Measurements from ENCODE around the gene PREPL.

DNA sequence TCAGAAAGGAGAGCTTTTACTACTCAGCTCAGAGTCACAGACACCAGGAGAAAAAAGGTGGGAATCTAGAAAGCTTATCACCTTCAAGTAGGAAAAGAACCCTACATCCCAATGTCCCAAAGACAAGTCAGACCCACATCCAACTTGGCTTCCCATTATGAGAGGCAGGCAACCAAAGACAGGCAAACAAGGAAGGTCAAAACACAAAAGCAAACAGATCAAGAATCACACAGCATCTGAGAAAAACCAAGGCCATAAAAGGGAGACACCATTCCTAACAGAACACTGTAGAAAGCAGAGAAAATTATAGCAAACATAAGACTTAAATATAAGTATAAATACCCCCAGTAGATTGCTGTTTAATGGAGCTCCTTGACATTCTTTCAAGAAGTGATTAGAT, 45.3 kb downstream of the PREPL start:
- TF ChIP-seq, protein P1, sequence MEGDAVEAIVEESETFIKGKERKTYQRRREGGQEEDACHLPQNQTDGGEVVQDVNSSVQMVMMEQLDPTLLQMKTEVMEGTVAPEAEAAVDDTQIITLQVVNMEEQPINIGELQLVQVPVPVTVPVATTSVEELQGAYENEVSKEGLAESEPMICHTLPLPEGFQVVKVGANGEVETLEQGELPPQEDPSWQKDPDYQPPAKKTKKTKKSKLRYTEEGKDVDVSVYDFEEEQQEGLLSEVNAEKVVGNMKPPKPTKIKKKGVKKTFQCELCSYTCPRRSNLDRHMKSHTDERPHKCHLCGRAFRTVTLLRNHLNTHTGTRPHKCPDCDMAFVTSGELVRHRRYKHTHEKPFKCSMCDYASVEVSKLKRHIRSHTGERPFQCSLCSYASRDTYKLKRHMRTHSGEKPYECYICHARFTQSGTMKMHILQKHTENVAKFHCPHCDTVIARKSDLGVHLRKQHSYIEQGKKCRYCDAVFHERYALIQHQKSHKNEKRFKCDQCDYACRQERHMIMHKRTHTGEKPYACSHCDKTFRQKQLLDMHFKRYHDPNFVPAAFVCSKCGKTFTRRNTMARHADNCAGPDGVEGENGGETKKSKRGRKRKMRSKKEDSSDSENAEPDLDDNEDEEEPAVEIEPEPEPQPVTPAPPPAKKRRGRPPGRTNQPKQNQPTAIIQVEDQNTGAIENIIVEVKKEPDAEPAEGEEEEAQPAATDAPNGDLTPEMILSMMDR (conservative IDR thresholded peaks at IDR 0.05; ENCODE audit: low read depth in 2 of 2): no peak
- TF ChIP-seq NANOG (IDR thresholded peaks at IDR 0.05; ENCODE audit: borderline replicate concordance) (no peak), ZNF114 (CRISPR knock-in tag; IDR thresholded peaks at IDR 0.05) (no peak)
